Loucy (cell line): ENCODE measurements around the gene EPG5.

ENCODE experiments used
- H2AFZ ChIP-seq: fragments of 200-600 bp; sonication (generic); 2 replicates; pipeline ENCODE4 v1.6.0; 2016; ENCODE audit warnings: antibody characterized with exemption, mild to moderate bottlenecking, low read length, moderate library complexity
- H3F3A ChIP-seq: fragments of 200-600 bp; 2 replicates; pipeline ENCODE4 v1.6.0; 2016; ENCODE audit warnings: antibody characterized with exemption, low read depth, mild to moderate bottlenecking
- H3K27me3 ChIP-seq: fragments of 200-600 bp; sonication (generic); 2 replicates; pipeline ENCODE4 v1.6.1; 2014; ENCODE audit warnings: low read length, mild to moderate bottlenecking; ENCODE audit not compliant: insufficient read depth, poor library complexity, severe bottlenecking
- H3K36me3 ChIP-seq: fragments of 200-600 bp; sonication (generic); 2 replicates; pipeline ENCODE4 v1.6.1; 2016; ENCODE audit warnings: low read length; ENCODE audit not compliant: insufficient read depth
- H3K4me1 ChIP-seq: fragments of 200-600 bp; sonication (generic); 2 replicates; pipeline ENCODE4 v1.5.1; 2014; ENCODE audit warnings: low read length, mild to moderate bottlenecking; ENCODE audit not compliant: insufficient read depth, poor library complexity, severe bottlenecking
- H3K4me2 ChIP-seq: fragments of 200-600 bp; sonication (generic); 2 replicates; pipeline ENCODE4 v1.6.0; 2014; ENCODE audit warnings: antibody characterized with exemption, low read length, low read depth, mild to moderate bottlenecking; ENCODE audit not compliant: poor library complexity, severe bottlenecking
- H3K4me3 ChIP-seq: fragments of 200-600 bp; sonication (generic); 2 replicates; pipeline ENCODE4 v1.5.1; 2014; ENCODE audit warnings: low read length, mild to moderate bottlenecking, mixed read lengths; ENCODE audit not compliant: poor library complexity, severe bottlenecking
- H3K79me2 ChIP-seq: fragments of 200-600 bp; sonication (generic); 2 replicates; pipeline ENCODE4 v1.6.1; 2014; ENCODE audit warnings: low read length; ENCODE audit not compliant: insufficient read depth
- H3K9ac ChIP-seq: fragments of 200-600 bp; sonication (generic); 2 replicates; pipeline ENCODE4 v1.6.0; 2014; ENCODE audit warnings: mild to moderate bottlenecking, low read depth, low read length, moderate library complexity; ENCODE audit not compliant: poor library complexity, severe bottlenecking
- H3K9me2 ChIP-seq: fragments of 200-600 bp; sonication (generic); replicated peaks from 2 replicates; pipeline ENCODE4 v1.6.1; 2016; ENCODE audit warnings: low read depth, low read length, mixed read lengths
- H3K9me3 ChIP-seq: fragments of 200-600 bp; sonication (generic); 2 replicates; pipeline ENCODE4 v1.6.1; 2014; ENCODE audit warnings: mild to moderate bottlenecking, antibody characterized with exemption, low read length, low read depth; ENCODE audit not compliant: insufficient read depth
- H4K20me1 ChIP-seq: fragments of 200-600 bp; sonication (generic); 2 replicates; pipeline ENCODE4 v1.6.0; 2014; ENCODE audit warnings: antibody characterized with exemption, low read length, mild to moderate bottlenecking; ENCODE audit not compliant: insufficient read depth, poor library complexity, severe bottlenecking
- CTCF ChIP-seq: fragments of 200-600 bp; sonication (generic); conservative IDR thresholded peaks from 2 replicates; pipeline ENCODE4 v1.5.1; 2014; ENCODE audit warnings: mild to moderate bottlenecking, antibody characterized with exemption, low read length
- EZH2phosphoT487 ChIP-seq: fragments of 200-600 bp; IDR thresholded peaks from 2 replicates; pipeline ENCODE4 v1.6.1; 2018; ENCODE audit warnings: antibody characterized with exemption, mild to moderate bottlenecking, moderate library complexity, borderline replicate concordance

The EPG5 gene

DNA sequence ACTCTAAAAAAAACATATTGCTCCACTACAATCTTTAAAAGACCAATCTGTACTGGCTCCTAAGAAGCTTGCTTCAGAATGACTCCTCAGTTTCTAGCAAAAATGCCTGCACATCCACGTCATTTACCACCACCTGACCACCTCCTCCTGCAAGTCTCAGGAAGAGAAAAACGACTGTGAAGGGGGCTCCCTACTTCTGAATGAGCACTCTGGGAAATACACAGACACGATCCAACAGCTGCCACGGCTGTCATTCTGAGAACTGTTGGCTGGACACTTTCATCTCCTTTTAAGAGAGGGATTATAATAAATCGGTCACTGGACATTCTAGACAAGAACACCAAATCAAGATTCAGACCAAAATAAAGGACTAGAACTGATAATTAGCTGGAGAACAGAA lies 21.5 kb downstream of the EPG5 start:
- Histone ChIP-seq H2AFZ (no peak overlapping the region), H3K27me3 (no peaks in the 10 kb centered on the region), H3F3A (no peaks in the 10 kb centered on the region), H3K9me2 (no peaks in the 10 kb centered on the region), H3K9ac (no peak overlapping the region), H3K4me1 (no peaks in the 10 kb centered on the region), H3K4me3 (no peak overlapping the region), H3K36me3 (peaks cover 89% of the 10 kb centered on the region), H3K4me2 (no peak overlapping the region), H3K9me3 (no peaks in the 10 kb centered on the region), H4K20me1 (no peaks in the 10 kb centered on the region), H3K79me2 (no peaks in the 10 kb centered on the region)
- no peak for TF ChIP-seq CTCF
- TF ChIP-seq EZH2phosphoT487 = no peak

DNA sequence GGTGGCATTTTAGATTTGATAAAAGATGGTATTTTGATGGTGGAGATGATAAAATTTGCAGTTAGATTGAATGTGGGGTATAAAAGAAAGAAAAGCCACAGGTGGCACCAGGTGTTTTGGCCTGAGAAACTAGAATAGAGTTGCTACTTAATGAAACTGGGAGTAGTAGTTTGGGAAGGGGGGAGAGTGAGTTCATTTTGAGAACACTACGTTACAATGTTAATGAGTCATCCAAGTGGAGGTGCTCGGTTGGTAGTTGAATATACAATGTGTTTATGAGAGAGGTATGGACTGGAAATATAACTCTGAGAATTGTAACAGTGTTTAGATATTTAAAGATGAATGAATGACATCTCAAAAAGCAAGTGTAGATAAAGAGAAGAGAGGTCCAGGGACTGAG lies 26.4 kb downstream of the EPG5 start:
- H3K4me2 ChIP-seq = no peak overlapping the region
- no peaks in the 10 kb centered on the region for H3K9me3 ChIP-seq
- no peak overlapping the region for H2AFZ ChIP-seq
- no peak overlapping the region for H3K9ac ChIP-seq
- no peaks in the 10 kb centered on the region for H3K79me2 ChIP-seq
- no peaks in the 10 kb centered on the region for H4K20me1 ChIP-seq
- H3K9me2 ChIP-seq = no peaks in the 10 kb centered on the region
- peaks cover 76% of the 10 kb centered on the region for H3K36me3 ChIP-seq
- H3K27me3 ChIP-seq = no peaks in the 10 kb centered on the region
- H3K4me1 ChIP-seq = peaks cover 8% of the 10 kb centered on the region
- H3F3A ChIP-seq = no peaks in the 10 kb centered on the region
- no peak overlapping the region for H3K4me3 ChIP-seq
- TF ChIP-seq CTCF (no peak), EZH2phosphoT487 (no peak)

DNA sequence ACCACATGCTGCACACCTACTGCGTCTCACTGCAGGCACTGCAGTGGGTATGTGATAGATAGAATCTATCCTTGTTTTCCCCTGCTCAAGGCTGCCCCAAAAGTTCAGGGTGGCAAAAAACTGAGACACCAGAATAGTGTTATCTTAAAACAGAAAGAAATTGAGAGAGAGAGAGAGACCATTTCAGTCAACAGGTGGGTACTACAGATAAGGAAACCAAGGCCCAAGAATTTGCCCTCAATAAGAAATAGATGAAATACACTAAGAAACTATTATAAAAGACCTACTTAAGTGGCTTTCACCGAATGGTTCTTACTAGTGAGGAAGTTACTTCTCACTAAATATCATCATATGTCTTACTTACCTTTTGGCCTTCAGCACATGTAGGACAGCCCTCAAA lies 27.9 kb downstream of the EPG5 start:
- Histone ChIP-seq H3K36me3 (peaks cover 72% of the 10 kb centered on the region), H3K27me3 (no peaks in the 10 kb centered on the region), H3K79me2 (no peaks in the 10 kb centered on the region), H3K4me3 (no peak overlapping the region), H4K20me1 (no peaks in the 10 kb centered on the region), H3K4me2 (no peak overlapping the region), H3K9ac (no peak overlapping the region), H3K4me1 (peaks cover 8% of the 10 kb centered on the region), H3K9me3 (no peaks in the 10 kb centered on the region), H3F3A (no peaks in the 10 kb centered on the region), H2AFZ (no peak overlapping the region), H3K9me2 (no peaks in the 10 kb centered on the region)
- TF ChIP-seq CTCF (no peak), EZH2phosphoT487 (no peak)
